H54 (cell line): ENCODE results near the gene NDUFB2.
A peak's percentile ranks its signal among the peaks of the same experiment; 100 is the strongest.
"Not testable (repeated sequence)": the region's sequence is repeated elsewhere in the genome, so short reads cannot be mapped to it uniquely, and the experiment has no call there.

Experiments used
- DNase-seq: peaks from one replicate; pipeline ENCODE4 v3.0.0; 2011; ENCODE audit warnings: low spot score, mixed read lengths; ENCODE audit not compliant: insufficient read length
- FAIRE-seq: peaks from 3 replicates; lab custom pipeline; 2011; peaks lifted over from hg19 to GRCh38; lab: Jason Lieb, UNC
- POLR2A ChIP-seq: IDR thresholded peaks from 2 replicates; pipeline ENCODE4 v1.6.1; 2011; ENCODE audit warnings: low read depth, mild to moderate bottlenecking, low read length

Gene NDUFB2

GRCh38 chr7:140694592-140694991 lies 1.9 kb upstream of the NDUFB2 start:
- FAIRE-seq: no peak
- no peak for DNase-seq

GRCh38 chr7:140695381-140695780 lies 1.1 kb upstream of the NDUFB2 start:
- DNase-seq (no peak), FAIRE-seq (no peak)
- no peak for TF ChIP-seq POLR2A

More at GRCh38 chr7:140694592-140694991, 1.9 kb upstream of the NDUFB2 start:
- no peak for TF ChIP-seq POLR2A

- FAIRE-seq: no peak
These were observed 356 bp upstream of the NDUFB2 start for GRCh38 chr7:140696024-140696679.

GRCh38 chr7:140697447-140698143 lies 1.1 kb downstream of the NDUFB2 start:
- no peak for TF ChIP-seq POLR2A
- no peak for FAIRE-seq
- no peak for DNase-seq

More at GRCh38 chr7:140696024-140696679, 356 bp upstream of the NDUFB2 start:
- no peak for TF ChIP-seq POLR2A
- DNase-seq: peak; percentile 97

GRCh38 chr7:140698477-140698876 lies 2.0 kb downstream of the NDUFB2 start:
- DNase-seq (no peak), FAIRE-seq (no peak)
- TF ChIP-seq POLR2A: no peak

- no peak for TF ChIP-seq POLR2A
- DNase-seq (no peak), FAIRE-seq (no peak)
These were observed 6.3 kb downstream of the NDUFB2 start for GRCh38 chr7:140702774-140703173.

- DNase-seq (no peak), FAIRE-seq (no peak)
- no peak for TF ChIP-seq POLR2A
These were observed 7.7 kb downstream of the NDUFB2 start for GRCh38 chr7:140704205-140704604.

GRCh38 chr7:140707132-140707531 lies 10.6 kb downstream of the NDUFB2 start:
- TF ChIP-seq POLR2A: no peak
- FAIRE-seq: no peak
- DNase-seq: no peak

GRCh38 chr7:140708764-140709163 lies 12.3 kb downstream of the NDUFB2 start:
- not testable (repeated sequence) for DNase-seq, FAIRE-seq

GRCh38 chr7:140712392-140712791 lies 15.9 kb downstream of the NDUFB2 start:
- DNase-seq, FAIRE-seq: not testable (repeated sequence)

DNA sequence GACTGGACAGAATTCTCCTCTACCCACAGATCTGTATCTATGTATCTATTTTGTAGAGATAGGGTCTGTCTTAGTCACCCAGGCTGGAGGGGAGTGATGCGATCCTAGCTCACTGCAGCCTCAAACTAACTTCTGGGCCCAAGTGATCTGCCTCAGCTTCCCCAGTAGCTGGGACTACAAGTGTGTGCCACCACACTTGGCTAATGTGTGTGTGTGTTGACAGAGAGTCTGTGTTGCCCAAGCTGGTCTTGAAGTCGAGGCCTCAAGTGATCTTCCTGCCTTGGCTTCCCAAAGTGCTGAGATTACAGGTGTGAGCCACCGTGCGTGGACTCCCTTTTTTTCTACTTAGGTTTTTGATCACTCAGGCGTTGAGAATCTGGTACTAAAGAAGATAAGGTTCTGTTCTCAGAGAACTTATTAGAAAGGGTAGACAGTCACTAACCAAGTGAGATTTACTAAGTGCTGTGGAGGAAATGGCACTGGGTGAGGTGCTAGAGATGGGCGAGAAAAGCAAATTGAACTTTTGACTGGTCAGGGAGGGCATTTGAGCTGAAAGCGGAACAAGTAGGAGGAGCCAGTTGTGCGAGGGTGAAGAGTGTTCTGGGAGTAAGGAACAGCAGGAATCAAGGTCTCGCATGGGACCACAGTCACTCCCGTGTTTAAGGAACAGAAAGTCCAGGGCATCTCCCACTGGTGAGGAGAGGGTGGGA lies 18.0 kb downstream of the NDUFB2 start:
- DNase-seq (no peak), FAIRE-seq (no peak)
- no peak for TF ChIP-seq POLR2A

DNA sequence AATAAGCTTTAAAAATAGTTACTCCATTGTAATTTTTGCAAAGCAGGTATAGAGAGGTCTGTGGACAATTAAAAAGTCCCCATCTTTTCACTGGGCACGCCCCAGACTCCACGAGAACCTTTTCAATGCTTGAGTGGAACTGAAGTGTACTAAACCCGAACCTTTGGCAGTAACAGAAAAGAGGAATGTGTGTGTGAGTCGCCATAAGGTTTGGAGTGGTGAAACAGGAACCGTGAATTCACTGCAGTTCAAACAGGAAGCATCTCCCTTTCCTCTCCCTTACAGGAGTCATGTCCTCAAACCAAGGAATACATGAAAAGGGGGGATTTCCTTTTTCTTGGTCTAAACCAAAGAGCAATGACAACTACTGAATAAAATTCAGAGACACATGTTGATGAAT lies 23.2 kb downstream of the NDUFB2 start:
- no peak for TF ChIP-seq POLR2A
- FAIRE-seq (no peak), DNase-seq (no peak)

DNA sequence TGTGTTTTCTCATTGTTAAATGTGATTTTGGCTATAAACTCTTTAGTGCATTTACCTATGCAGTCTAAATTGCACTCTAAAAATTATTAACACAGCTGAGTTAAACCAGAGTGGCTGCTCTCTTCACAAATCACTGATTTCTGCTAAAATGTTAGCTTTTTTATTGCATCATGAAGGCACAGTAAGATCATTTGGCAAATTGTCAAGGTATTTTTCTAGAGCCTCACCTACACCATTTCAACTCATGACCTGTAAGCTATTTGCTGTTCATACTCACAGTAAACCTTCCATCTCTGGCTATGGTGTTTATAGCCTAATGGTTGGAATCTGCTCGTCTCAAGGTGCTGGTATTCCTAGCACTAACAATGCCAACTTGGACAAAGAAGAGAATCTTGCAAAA lies 25.7 kb downstream of the NDUFB2 start:
- no peak for TF ChIP-seq POLR2A
- DNase-seq (no peak), FAIRE-seq (no peak)

- FAIRE-seq: no peak
- no peak for DNase-seq
- no peak for TF ChIP-seq POLR2A
These were observed 26.5 kb downstream of the NDUFB2 start for GRCh38 chr7:140723006-140723405.
